CD4-positive, alpha-beta T cell treated with Interferon alpha-2 for 1 hour (primary cell): ENCODE measurements around the gene SPATA32.
A peak's percentile ranks its signal among the peaks of the same experiment; 100 is the strongest.
"Not testable (repeated sequence)": the region's sequence is repeated elsewhere in the genome, so short reads cannot be mapped to it uniquely, and the experiment has no call there.

ENCODE experiments used
- DNase-seq, 2 donors: peaks; one replicate each; pipeline ENCODE4 v3.0.0-alpha.2; 2020 to 2022

SPATA32 gene

GRCh38 chr17:45270828-45271418 lies 9.0 kb upstream of the SPATA32 start:
- DNase-seq, result peak; percentile 37 to 61

GRCh38 chr17:45269912-45270311 lies 8.0 kb upstream of the SPATA32 start:
- no peak for DNase-seq

GRCh38 chr17:45267436-45268055 lies 5.7 kb upstream of the SPATA32 start:
- DNase-seq, result no peak

- DNase-seq, result no peak
Measured at GRCh38 chr17:45266372-45266926, 4.6 kb upstream of the SPATA32 start.

GRCh38 chr17:45265821-45266220 lies 3.9 kb upstream of the SPATA32 start:
- no peak for DNase-seq

GRCh38 chr17:45264988-45265387 lies 3.1 kb upstream of the SPATA32 start:
- DNase-seq, result no peak

- no peak for DNase-seq
Measured at GRCh38 chr17:45264430-45264829, 2.5 kb upstream of the SPATA32 start.

- no peak for DNase-seq
Measured at GRCh38 chr17:45263477-45263860, 1.6 kb upstream of the SPATA32 start.

GRCh38 chr17:45262516-45263476 lies 902 bp upstream of the SPATA32 start:
- no peak for DNase-seq

- no peak for DNase-seq
Measured at GRCh38 chr17:45260204-45260783, 1.6 kb downstream of the SPATA32 start.

GRCh38 chr17:45258981-45259380 lies 2.9 kb downstream of the SPATA32 start:
- DNase-seq, result no peak

- DNase-seq, result no peak
Measured at GRCh38 chr17:45257115-45257514, 4.8 kb downstream of the SPATA32 start.

- DNase-seq, result no peak
Measured at GRCh38 chr17:45256114-45256966, 5.6 kb downstream of the SPATA32 start.

GRCh38 chr17:45255358-45255757 lies 6.5 kb downstream of the SPATA32 start:
- no peak for DNase-seq

- no peak for DNase-seq
Measured at GRCh38 chr17:45253879-45254278, 8.0 kb downstream of the SPATA32 start.

- not testable (repeated sequence) for DNase-seq
Measured at GRCh38 chr17:45253237-45253636, 8.7 kb downstream of the SPATA32 start.

GRCh38 chr17:45251931-45252330 lies 10.0 kb downstream of the SPATA32 start:
- no peak for DNase-seq

GRCh38 chr17:45248132-45248957 lies 13.5 kb downstream of the SPATA32 start:
- DNase-seq, result peak; percentile 81 to 84

- peak; percentile 95 to 98 for DNase-seq
Measured at GRCh38 chr17:45247429-45248131, 14.3 kb downstream of the SPATA32 start.

GRCh38 chr17:45246861-45247428 lies 14.9 kb downstream of the SPATA32 start:
- DNase-seq, result no peak
